GM20431 (cell line): ENCODE data around the gene PLXNA4.

Experiments
- in situ Hi-C: fragments of 300-500 bp; cut with MseI, MboI; formaldehyde crosslinking; loops from one replicate; pipeline ENCODE4 v1.15.0; 2020; ENCODE audit warnings: low sequenced_read_pairs; ENCODE audit not compliant: unreplicated experiment

Gene PLXNA4

GRCh38 chr7:132075515-132075914 is 500.8 kb downstream of the PLXNA4 start:
- in situ Hi-C loops, result no loop called here

DNA sequence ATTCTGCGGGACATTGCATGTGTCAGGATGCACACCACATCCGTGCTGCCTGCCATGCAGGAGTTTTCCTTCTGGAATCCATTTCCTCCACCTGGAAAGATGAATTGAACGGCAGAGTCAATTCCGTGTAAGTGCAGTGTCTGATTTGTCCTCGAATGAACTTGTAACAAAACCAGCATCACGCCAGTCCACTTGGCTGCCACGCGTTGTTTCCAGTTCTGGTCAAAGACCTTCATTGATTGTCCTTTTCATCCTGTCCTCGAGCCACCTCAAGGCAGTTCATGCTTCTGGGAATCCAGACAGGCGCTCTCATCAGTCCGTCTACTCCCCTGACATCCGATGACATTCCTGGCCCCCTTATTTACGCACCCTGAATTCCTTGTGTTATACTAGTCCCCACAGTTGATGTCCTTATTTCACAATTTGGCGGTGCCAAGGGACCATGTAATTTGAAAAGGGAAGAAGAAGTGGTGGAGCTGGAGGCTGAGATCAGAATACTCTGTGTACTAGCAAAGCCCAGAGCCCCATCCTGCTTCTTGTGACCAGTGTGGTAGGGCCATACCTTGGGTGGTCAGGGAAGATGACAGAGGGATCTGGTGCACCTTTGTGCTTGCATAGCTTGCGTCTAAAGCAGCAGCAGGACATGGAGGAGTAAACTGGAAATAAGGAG is 502.2 kb downstream of the PLXNA4 start:
- in situ Hi-C loops, result loop anchor here (25.0 kb wide), 1 partner anchor 387 kb away; no protein-coding TSS in a partner anchor
